Measurements from ENCODE around the gene CKMT2.

DNA sequence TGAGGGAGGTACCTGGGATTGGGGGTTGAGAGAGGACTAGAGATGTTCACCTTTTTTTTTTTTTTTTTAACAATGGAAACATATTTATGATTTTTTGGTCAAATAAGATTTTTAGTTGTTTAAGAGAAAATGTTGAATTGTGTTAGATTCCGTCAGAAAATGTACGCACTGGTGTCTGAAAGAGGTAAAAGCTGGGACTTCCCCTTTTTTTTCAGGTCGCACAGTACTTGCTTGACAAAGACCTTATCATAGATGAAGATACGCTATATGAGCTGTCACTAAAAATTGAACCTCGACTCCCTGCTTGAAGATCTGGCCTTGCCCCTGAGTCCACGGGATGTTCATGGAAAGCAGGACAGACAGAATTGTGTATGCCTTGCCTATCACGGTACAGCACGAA lies 7.7 kb upstream of the CKMT2 start:
- TF ChIP-seq CTCF (IDR thresholded peaks at IDR 0.05) = no peak
- no peak for TF ChIP-seq POLR2A (IDR thresholded peaks at IDR 0.05)
- no peak for TF ChIP-seq EP300 (IDR thresholded peaks at IDR 0.05)

Data from ovary (tissue), 3 donors.